ENCODE data around the gene BICRA.
"Not testable (repeated sequence)": the region's sequence is repeated elsewhere in the genome, so short reads cannot be mapped to it uniquely, and the experiment has no call there.

BICRA gene

DNA sequence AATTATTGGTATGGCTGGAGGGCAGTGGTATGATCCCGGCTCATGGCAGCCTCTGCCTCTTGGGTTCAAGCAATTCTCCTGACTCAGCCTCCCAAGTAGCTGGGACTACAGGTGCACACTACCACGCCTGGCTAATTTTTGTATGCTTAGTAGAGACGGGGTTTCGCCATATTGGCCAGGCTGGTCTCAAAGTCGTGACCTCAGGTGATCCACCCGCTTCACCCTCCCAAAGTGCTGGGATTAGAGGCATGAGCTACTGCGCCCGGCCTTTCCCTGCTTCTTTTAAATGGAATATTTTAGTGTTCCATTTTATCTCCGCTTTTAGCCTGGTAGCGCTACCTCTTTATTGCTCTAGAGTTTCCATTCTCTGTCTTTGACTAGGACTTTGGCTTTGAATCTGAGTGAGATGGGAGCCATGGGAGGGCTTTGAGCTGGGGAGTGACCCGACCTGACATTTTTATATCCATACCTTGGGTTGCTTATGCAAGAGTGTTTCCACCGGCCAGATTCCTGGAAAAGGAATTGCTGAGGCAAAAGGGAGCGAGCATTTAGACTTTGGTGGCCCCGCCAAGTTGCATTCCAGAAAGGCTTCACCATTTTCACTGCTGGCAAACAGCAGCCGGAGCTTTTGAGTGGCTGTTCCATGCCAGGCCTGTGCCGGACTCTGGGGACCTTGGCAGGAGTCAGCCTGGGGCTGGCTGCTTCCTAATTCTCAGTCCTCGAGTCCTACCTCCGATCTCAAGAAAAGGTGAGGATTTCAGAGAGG, 22.9 kb downstream of the BICRA start:
- no peak for DNase-seq

DNA sequence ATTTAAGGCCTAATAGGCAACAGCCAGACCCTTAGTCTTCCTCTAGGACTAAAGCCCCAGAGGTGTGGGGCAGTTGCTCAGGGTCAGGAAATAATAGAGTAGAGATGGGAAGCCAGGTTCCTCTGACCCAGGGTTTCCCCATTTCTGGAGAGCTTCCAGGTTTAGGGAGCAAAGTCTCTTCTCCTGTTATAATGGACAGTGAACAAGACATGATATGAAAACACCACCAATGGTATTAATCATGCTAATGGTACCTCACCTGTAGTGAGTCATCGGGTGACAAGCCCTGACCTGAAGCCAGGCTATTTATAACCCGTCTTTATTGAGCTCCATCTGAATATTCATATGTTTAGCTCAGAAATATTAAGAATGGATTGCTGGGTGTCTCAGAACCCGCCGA, 24.6 kb downstream of the BICRA start:
- DNase-seq, result no peak

DNA sequence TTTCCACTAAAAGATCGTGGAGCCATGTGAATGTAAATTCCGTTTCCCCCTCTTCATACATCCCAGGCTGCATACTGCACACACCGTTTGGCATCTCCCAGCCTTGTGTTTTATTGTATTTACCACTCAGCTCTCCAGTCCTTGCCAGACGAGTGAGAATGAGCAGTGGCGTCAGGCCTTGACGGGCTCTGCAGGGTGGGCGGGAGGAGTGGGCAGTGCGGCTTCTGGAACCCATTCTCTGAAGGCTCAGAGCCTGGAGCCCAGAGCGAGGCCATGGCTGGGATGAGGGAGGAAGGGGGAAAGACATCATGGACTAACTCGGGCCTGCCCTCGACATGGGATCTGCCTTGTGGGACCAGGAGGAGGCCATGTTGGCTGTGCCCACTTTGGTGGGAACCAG, 25.1 kb downstream of the BICRA start:
- DNase-seq, result no peak

DNA sequence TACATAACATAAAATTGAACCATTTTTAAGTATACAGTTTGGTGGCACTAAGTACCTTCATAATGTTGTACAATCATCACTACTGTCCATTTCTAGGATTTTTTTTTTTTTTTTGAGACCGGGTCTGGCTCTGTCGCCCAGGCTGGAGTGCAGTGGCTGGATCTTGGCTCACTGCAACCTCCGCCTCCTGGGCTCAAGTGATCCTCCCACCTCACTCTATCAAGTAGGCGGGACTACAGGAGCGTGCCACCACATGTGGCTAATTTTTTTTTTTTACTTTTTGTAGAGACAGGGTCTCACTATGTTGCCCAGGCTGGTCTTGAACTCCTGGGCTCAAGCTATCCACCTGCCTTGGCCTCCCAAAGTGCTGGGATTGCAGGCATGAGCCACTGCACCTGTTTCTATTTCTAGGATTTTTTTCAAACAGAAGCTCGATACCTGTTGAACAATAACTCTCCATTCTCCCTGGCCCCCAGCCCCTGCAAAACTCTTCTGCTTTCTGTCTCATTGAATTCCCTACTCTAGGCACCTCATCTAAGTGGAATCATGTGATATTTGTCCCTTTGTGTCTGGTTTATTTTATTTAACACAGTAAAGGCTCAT, 26.3 kb downstream of the BICRA start:
- not testable (repeated sequence) for DNase-seq

DNA sequence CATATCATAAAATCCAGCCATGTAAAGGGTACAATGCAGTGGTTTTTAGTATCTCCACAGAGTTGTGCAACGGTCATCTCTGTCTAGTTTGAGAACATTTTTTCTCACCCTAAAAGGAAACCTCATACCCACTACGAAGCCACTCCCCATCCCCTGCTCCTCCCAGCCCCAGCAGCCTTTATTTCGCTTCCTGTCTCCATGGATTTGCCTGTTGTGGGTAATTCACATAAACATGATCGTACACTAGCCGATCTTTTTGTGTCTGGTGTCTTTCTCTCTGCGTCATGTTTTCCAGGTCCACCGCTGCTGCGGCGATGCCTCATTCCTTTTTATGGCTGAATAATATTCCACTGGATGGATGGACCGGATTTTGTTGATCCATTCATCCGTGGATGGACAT, 28.6 kb downstream of the BICRA start:
- DNase-seq, result no peak

DNA sequence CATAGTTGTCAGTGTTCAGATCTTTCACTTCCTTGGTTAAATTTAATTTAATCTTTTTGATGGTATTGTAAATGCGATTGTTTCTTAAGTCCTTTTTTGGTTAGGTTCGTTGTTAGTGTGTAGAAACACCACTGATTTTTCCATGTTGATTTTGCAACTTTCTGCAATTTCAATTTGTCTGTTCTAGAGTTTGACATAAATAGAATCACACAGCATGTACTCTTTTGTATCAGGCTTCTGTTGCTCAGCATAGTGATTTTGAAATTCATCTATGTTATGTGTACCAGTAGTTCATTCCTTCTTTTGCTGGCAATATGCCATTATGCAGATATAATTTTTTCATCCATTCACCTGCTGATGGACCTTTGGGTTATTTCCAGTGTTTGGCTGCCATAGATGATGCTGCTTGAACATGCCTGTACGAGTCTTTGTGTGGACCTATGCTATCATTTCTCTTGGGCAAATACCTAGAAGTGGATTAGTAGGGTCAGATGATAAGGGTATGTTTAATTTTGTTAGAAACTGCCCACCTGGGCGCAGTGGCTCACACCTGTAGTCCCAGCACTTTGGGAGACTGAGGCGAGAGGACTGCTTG, 33.1 kb downstream of the BICRA start:
- no peak for DNase-seq

DNA sequence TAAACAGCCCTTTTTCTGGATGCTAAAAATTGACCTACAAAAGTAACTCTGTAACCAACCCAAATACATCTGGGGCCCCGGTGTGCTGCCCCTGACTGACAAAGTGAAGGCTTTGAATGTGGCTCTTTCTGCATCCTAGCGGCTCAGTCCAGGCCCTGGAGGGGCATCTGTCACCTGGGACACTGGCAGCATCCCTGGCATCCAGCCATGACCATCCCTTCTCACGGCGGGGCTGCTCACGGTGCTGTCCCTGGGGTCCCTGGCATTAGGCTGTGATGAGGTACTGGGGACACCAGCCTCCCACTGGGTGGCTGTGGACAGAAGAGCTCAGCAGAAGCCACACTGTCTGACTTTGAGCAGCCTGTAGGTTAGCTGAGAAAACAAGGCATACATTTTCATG, 34.3 kb downstream of the BICRA start:
- no peak for DNase-seq

DNA sequence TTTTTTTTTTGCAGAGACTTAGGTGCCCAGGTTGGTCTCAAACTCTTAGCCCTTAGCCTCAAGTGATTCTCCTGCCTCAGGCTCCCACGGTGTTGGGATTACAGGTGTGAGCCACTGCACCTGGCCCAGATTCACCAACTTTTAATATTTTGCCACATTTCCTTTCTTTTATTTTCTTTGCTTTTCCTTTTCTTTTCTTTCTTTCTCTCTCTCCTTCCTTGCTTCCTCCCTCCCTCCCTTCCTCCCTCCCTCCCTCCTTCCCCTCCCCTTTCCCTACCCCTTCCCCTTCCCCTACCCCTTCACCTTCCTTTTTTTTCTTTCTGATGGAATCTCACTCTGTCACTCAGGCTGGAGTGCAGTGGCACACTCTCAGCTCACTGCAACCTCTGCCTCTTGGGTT, 35.3 kb downstream of the BICRA start:
- DNase-seq, result no peak

DNA sequence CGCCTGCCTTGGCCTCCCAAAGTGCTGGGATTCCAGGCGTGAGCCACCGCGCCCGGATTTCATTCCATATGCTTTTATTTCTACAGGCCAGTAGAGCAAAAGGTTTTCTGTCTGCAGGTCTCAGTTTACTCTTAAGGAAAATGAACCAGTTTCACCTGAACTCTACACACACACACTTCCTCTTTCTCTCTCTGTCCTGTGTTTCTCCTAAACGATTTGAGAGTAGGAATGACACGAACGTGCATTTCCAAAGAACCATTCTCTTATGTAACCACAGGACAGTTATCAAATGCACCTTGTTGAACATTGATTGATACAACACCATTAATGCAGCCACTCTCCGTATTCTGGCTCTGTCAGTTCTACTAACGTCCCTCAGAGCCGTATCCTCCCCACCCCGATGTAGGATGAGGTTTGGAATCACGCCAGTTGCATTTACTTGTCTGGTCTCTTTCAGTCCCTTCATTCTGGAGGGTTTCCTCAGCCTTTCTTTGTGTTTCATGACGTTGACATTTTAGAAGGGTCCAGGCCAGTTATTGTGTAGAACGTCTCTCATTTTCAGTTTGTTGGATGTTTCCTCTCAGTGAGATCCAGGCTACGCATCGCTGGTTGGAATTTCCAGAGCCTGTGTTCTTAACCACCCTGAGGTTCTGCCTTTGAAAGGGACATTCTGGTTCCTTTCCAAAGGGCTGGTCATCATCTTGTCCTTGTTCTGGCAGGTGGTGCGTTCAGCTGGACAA, 36.0 kb downstream of the BICRA start:
- DNase-seq, result no peak

DNA sequence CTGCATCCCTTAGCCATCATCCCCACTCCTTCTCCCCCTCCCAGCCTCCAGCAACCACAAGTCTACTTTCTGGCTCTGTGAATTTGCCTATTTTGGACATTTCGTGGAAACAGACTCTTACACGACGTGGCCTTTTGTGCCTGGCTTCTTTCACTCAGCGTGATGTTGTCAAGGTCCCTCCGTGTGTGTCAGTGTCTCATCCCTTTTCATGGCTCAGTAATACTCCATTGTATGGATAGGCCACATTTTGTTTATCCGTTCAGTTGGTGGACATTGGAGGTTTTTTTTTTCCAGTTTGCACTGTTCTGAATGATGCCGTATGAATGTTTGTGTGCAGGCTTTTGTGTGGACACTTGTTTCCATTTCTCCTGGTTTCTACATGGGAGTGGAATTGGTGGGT, 38.0 kb downstream of the BICRA start:
- DNase-seq, result no peak

DNA sequence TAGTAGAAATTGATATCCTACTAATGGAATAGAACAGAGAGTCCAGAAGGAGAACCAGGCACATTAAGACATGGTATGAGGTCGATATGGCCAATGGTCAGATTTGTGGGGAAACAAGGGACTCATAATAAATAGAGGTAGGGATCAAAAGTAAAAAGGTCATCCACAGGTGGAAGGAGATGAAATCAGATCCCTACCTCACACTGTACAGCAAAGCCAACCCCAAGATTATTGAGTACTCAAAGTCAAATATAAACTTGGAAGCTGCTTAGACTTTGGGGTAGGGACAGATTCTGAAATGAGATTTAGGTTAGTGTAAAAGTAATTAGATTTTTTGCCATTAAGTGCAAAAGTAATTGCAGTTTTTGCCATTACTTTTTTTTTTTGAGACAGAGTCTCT, 40.7 kb downstream of the BICRA start:
- no peak for DNase-seq

DNA sequence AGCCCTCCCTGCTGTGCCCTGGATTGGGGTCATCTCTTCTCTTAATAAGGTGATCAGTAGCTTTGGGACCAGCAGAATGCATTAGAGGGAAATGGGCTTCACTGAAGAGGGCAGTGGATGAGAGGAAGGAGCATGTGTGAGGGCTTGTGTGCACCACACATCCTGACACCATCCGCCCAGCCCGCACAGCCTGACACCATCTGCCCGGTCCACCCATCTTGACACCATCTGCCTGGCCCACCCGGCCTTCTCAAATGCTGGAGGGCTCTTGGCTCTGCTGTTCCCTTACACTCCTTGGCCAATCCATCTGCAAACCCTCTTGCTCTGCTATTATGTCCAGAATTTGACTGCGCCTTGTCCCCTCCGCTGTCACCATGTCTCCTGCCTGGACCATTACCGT, 41.8 kb downstream of the BICRA start:
- DNase-seq, result no peak

DNA sequence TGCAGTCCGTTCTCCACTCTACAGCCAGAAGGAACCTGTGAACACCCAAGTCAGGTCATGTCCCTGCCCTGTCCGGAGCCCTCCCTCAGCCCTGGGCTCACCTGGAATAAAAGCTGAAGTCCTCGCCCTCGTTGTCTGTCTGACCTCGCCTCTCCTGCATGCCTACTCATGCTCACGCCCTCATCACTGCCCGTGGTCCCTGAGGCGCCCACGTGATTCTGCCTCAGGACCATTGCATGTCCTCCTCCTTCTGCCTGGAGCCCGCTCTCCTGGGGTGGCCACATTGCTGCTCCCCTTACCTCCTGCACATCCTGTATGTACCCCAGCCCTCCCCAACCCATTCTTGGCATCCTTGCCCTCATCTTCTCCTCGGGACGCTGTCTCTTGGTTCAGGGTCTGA, 42.2 kb downstream of the BICRA start:
- DNase-seq, result no peak

DNA sequence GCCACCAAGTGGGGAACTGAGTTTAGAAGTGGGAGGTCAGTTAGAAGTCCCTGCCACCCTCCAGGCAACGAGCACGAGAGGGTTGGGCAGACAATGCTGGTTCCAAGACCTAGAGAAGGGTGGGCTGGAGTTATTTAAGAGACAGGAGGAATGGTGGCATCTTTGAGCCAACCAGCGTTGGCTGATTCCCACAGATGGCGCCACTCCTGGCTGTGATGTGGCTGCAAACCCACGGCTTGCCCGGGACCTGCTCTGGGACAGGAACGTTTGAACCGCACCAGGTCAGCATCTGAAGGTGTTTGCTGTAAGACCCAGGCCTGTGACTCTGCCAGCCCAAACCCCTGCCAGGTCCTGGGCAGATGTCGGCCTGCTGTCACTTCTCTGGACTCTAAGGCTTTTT, 42.8 kb downstream of the BICRA start:
- no peak for DNase-seq

DNA sequence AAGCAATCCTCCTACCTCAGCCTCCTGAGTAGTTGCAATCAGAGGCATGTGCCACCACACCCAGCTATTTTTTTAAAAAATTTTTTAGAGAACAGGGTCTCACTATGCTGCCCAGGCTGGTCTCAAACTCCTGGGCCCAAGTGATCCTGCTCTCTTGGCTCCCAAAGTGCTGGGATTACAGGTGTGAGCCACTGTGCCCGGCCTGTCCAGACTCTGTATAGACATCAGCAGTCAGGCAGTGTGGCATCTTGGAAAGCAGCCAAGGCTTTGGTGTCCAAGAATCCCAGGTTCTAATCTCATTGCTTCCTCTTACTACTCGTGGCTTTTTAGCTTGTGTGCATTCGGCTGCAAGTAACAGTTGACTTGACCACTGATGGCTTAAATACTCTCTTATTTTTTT, 43.4 kb downstream of the BICRA start:
- no peak for DNase-seq

DNA sequence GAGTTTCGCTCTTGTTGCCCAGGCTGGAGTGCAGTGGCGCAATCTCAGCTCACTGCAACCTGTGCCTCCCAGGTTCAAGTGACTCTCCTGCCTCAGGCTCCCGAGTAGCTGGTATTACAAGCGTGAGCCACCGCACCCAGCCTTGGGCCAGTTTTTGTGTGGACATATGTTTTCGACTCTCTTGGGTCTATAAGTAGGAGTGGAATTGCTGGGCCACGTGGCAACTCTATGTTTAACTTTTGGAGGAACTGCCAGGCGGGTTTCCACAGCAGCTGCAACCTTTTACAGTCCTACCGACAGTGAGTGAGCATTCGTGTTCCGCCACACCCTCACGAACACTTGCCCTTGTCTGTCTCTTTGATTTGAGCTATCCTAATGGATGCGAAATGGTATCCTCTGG, 44.9 kb downstream of the BICRA start:
- DNase-seq, result no peak

DNA sequence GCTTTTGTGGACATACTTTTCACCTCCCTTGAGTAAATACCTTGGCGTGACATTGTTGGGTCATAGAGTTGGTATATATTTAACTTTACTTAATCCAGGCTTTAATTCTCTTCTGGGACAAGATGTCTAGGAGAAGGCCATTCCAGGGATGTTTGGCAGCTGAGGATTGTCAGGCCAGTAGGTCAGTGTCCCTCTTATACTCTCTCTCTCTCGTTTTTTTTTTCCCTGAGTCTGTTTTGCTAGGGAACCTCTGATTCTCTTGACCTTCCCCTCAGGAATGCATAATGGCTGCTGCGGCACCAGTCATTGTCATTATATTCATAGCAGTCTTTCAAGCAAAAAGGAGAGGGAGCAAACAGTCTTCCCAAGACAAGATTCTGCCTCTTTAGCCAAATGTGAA, 48.8 kb downstream of the BICRA start:
- DNase-seq, result no peak

DNA sequence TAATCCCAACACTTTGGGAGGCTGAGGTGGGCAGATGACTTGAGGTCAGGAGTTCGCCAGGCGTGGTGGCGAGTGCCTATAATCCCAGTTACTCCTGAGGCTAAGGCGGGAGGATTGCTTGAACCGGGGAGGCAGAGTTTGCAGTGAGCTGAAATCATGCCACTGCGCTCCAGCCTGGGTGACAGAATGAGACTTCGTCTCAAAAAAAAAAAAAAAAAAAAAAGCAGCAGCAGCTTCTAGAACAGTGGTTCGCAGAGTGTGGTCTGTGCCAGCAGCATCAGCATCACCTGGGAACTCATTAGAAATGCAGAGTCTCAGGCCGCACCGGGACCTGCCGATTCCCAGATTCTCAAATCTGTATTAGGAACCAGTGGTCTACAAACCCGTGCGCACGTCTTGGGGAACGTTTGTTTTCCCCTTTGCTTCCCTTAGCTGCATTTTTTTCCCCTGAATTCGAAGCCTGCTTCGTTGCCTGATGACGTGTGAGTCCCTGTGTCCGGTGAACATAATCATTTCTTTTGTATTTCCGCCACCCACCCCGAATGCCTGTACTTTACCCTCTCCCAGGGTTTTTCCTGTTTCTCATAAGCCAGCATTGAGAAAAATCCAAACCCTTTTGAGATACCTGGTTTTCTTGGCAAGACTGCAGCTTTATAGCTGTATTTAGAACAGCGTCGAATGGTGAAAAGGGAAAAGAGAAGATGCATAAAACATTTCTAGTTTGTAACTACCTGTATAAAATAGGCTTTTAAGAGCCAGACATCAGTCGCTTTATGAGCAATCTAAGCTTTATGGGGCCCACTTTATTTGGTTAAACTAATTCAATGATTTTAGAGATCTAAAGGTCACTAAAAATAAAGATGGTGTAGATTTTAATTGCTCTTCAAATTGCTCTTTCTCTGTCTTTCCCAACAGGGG, 49.8 kb downstream of the BICRA start:
- DNase-seq, result no peak

DNA sequence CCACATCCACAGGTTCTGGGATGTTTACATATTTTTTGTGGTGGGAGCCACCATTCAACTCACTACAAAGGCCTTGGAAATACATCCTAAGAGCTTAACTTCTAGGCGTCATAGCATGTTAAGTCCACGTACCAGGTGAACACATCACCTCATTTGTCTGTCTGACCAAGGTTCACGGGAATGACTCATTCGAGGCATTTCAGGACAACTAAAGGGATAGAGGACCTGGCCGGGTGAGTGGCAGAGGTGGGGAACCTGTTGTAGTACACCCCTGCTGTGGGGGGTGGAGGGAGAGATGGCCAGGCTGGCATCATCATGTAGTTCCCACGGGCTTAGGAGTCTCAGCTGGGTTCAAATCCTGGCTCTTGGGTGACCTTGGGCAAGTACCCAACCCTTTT, 51.5 kb downstream of the BICRA start:
- no peak for DNase-seq

DNA sequence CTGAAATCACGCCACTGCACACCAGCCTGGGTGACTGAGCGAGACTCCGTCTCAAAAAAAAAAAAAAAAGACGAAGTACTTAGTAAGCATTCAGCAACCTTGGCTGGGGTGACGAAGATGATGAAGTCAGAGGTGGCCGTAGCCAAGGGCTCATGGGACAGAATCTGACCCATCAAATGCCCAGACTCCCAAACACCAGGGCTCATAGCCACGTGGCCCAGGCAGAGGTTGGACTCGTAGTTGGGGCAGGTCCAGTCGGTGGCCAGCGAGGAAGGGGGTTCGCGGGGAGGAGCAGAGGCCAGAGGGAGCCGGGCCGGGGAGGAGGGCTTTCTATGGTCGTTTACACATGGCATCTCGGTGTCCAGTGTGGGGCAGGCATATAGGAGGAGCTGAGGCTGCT, 52.2 kb downstream of the BICRA start:
- no peak for DNase-seq

DNA sequence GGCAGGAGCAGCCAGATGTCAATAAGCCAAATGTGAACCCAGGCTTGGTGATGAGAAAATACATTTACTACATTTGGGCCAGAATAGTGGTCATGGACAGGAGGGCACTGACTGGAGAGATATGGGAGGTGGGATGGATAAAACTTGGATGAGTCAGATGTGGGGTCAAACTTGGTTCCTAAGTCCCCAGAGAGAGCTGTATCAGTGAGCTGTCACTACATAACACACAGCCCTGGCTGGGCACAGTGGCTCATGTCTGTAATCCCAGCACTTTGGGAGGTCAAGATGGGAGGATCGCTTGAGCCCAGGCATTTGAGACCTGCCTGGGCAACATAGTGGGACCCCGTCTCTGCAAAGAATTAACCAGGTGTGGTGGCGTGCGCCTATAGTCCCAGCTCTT, 52.7 kb downstream of the BICRA start:
- no peak for DNase-seq

DNA sequence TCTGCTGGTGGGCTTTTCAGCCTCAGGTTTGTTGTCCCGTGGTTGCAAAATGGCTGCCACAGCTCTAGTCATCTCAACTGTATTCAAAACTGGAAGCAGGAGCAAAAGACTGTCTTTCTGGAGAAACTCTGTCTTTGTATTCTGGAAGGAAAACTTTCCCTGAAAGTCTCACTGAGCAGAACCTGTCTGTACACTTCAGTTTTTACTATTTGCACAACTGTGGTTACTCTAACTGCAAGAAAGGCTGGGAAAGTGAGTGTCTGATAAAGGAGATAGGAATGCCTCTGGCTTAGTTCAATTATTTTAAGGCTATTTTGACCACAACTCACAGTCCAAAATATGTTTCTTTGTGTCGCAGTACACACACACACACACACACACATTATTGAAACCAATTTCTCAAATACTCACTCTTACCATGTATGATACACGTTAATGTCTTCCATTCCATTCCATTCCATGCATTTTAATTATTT, 54.5 kb downstream of the BICRA start:
- no peak for DNase-seq
